GM18519 (cell line): Measurements from ENCODE around the gene GNAI3.
A peak's percentile ranks its signal among the peaks of the same experiment; 100 is the strongest.

Experiments used
- ATAC-seq: cut with Tn5 transposase; IDR thresholded peaks from one replicate; pipeline ENCODE4 v1.9.1; 2021; ENCODE audit warnings: mild to moderate bottlenecking, moderate library complexity; ENCODE audit not compliant: unreplicated experiment, low FRiP score

Gene GNAI3

GRCh38 chr1:109548321-109549267 is at the start of gene GNAI3:
TSS of gene GNAI3 (plus strand) at chr1:109548615. CDS start at chr1:109548721, 106 bp downstream.
- ATAC-seq, result peak; percentile 80

GRCh38 chr1:109499081-109499480 is 49.3 kb upstream of the GNAI3 start:
- ATAC-seq, result no peak

GRCh38 chr1:109499661-109500536 is 48.5 kb upstream of the GNAI3 start:
- no peak for ATAC-seq

- ATAC-seq, result no peak
Measured at GRCh38 chr1:109500941-109501381, 47.5 kb upstream of the GNAI3 start.

GRCh38 chr1:109501644-109502363 is 46.6 kb upstream of the GNAI3 start:
- ATAC-seq, result no peak

- ATAC-seq, result no peak
Measured at GRCh38 chr1:109502364-109502851, 46.0 kb upstream of the GNAI3 start.

GRCh38 chr1:109503935-109504334 is 44.5 kb upstream of the GNAI3 start:
- no peak for ATAC-seq

GRCh38 chr1:109504974-109505373 is 43.4 kb upstream of the GNAI3 start:
- no peak for ATAC-seq

GRCh38 chr1:109508001-109508872 is 40.2 kb upstream of the GNAI3 start:
- no peak for ATAC-seq

GRCh38 chr1:109508873-109509175 is 39.6 kb upstream of the GNAI3 start:
- ATAC-seq, result no peak

GRCh38 chr1:109509176-109510134 is 39.0 kb upstream of the GNAI3 start, which contains the start of gene AMIGO1:
TSS of gene AMIGO1 (minus strand) at chr1:109509727. CDS start at chr1:109508912, 815 bp downstream.
- no peak for ATAC-seq

GRCh38 chr1:109513110-109513710 is 35.2 kb upstream of the GNAI3 start:
- no peak for ATAC-seq

- ATAC-seq, result no peak
Measured at GRCh38 chr1:109514846-109515245, 33.6 kb upstream of the GNAI3 start.

- no peak for ATAC-seq
Measured at GRCh38 chr1:109516872-109517271, 31.5 kb upstream of the GNAI3 start.

GRCh38 chr1:109517337-109517736 is 31.1 kb upstream of the GNAI3 start:
- ATAC-seq, result no peak

- ATAC-seq, result no peak
Measured at GRCh38 chr1:109521002-109521951, 27.1 kb upstream of the GNAI3 start.

- no peak for ATAC-seq
Measured at GRCh38 chr1:109522026-109522425, 26.4 kb upstream of the GNAI3 start.
